HepG2 (cell line): ENCODE results near the gene MED4. TPM values are rescaled to one million over a fixed set of nuclear protein-coding genes. Genes with fewer than 3 reads are reported as not detected.
A peak's percentile ranks its signal among the peaks of the same experiment; 100 is the strongest.

Experiments used
- KDM5B ChIP-seq: sonication (generic); formaldehyde crosslinking; IDR thresholded peaks from 2 replicates; pipeline ENCODE4 v1.4.0; 2020; ENCODE audit warnings: missing genetic modification reagents, mild to moderate bottlenecking, borderline replicate concordance
- KLF11 ChIP-seq: IDR thresholded peaks from 2 replicates; pipeline ENCODE4 v1.6.1; 2016; ENCODE audit warnings: missing compliant biosample characterization
- NFKBIZ ChIP-seq: IDR thresholded peaks from 2 replicates; pipeline ENCODE4 v1.6.1; 2018; ENCODE audit warnings: missing genetic modification reagents, missing compliant biosample characterization
- NFRKB ChIP-seq: fragments of 450-650 bp; IDR thresholded peaks from 2 replicates; pipeline ENCODE4 v1.6.1; 2017
- SNAI1 ChIP-seq: sonication (generic); formaldehyde crosslinking; IDR thresholded peaks from 2 replicates; pipeline ENCODE4 v1.5.0; 2020; ENCODE audit warnings: mild to moderate bottlenecking, missing genetic modification reagents, borderline replicate concordance
- TBX3 ChIP-seq: fragments of 450-650 bp; IDR thresholded peaks from 2 replicates; pipeline ENCODE4 v1.6.1; 2017; ENCODE audit warnings: antibody characterized with exemption, mild to moderate bottlenecking, inconsistent platforms, borderline replicate concordance
- TEAD3 ChIP-seq: optimal IDR thresholded peaks from 2 replicates; pipeline ENCODE3; 2016; ENCODE audit warnings: borderline replicate concordance
- ZBTB21 ChIP-seq: sonication (generic); formaldehyde crosslinking; IDR thresholded peaks from 2 replicates; pipeline ENCODE4 v1.4.0; 2020; ENCODE audit warnings: missing genetic modification reagents
- ZMAT3 ChIP-seq: sonication (generic); formaldehyde crosslinking; conservative IDR thresholded peaks from 2 replicates; pipeline ENCODE4 v1.7.0; 2021; ENCODE audit warnings: missing genetic modification reagents
- ZNF207 ChIP-seq: fragments of 450-650 bp; IDR thresholded peaks from 2 replicates; pipeline ENCODE4 v1.6.1; 2016; ENCODE audit warnings: antibody characterized with exemption, borderline replicate concordance
- ZNF337 ChIP-seq: sonication (generic); formaldehyde crosslinking; IDR thresholded peaks from 2 replicates; pipeline ENCODE4 v1.5.1; 2020; ENCODE audit warnings: missing genetic modification reagents, low read depth, mild to moderate bottlenecking, borderline replicate concordance
- ZNF34 ChIP-seq: sonication (generic); formaldehyde crosslinking; IDR thresholded peaks from 2 replicates; pipeline ENCODE4 v1.4.0; 2020; ENCODE audit warnings: mild to moderate bottlenecking, missing genetic modification reagents, borderline replicate concordance
- ZNF546 ChIP-seq: sonication (generic); formaldehyde crosslinking; conservative IDR thresholded peaks from 2 replicates; pipeline ENCODE4 v1.8.1; 2023; ENCODE audit warnings: mild to moderate bottlenecking, missing genetic modification reagents
- ZNF749 ChIP-seq: sonication (generic); formaldehyde crosslinking; IDR thresholded peaks from 2 replicates; pipeline ENCODE4 v1.8.0; 2022; ENCODE audit warnings: mild to moderate bottlenecking, missing genetic modification reagents, moderate library complexity, borderline replicate concordance
- polyA plus RNA-seq, 8 experiments: library from polyadenylated mRNA; depleted of rRNA in 3 of 8; stranded (reverse) in 7 of 8; unstranded in 1 of 8; fragments of >200 nt; fragmentation: Illumina TruSeq in 4 of 8; extraction: Trizol in 4 of 8; gene quantifications; 2 replicates each; pipeline versions ENCODE4 v1.2.1 to v1.2.3, GENCODE V29; 2011 to 2016; ENCODE audit warnings: low read depth in 4 of 8, missing spikeins in 1 of 8, mixed read lengths in 1 of 8; ENCODE audit not compliant: insufficient read depth in 1 of 8
- total RNA-seq, 5 experiments: library from RNA; depleted of rRNA; stranded (reverse); fragments of >200 nt; fragmentation: Illumina TruSeq; extraction: Trizol; gene quantifications; 2 replicates each; pipeline ENCODE4 v1.2.3, GENCODE V29; 2016; ENCODE audit warnings: low read depth in 1 of 5
- TF ChIP-seq, protein P1 (sequence below): sonication (generic); formaldehyde crosslinking; IDR thresholded peaks from 2 replicates; pipeline ENCODE4 v1.4.0; 2020; ENCODE audit warnings: mild to moderate bottlenecking, missing genetic modification reagents
- TF ChIP-seq, protein P2 (sequence below): sonication (generic); formaldehyde crosslinking; IDR thresholded peaks from 2 replicates; pipeline ENCODE4 v1.4.0; 2020; ENCODE audit warnings: missing genetic modification reagents, borderline replicate concordance
- TF ChIP-seq, protein P3 (sequence below): sonication (generic); formaldehyde crosslinking; IDR thresholded peaks from 2 replicates; pipeline ENCODE4 v1.5.0; 2020; ENCODE audit warnings: missing genetic modification reagents, mild to moderate bottlenecking, borderline replicate concordance

MED4 gene
- total and polyA plus RNA-seq, 2 of the 13 experiments (the other 11 are each of a cell fraction or from before 2014, with no cell fraction given): 49.4 to 57.8 TPM

DNA sequence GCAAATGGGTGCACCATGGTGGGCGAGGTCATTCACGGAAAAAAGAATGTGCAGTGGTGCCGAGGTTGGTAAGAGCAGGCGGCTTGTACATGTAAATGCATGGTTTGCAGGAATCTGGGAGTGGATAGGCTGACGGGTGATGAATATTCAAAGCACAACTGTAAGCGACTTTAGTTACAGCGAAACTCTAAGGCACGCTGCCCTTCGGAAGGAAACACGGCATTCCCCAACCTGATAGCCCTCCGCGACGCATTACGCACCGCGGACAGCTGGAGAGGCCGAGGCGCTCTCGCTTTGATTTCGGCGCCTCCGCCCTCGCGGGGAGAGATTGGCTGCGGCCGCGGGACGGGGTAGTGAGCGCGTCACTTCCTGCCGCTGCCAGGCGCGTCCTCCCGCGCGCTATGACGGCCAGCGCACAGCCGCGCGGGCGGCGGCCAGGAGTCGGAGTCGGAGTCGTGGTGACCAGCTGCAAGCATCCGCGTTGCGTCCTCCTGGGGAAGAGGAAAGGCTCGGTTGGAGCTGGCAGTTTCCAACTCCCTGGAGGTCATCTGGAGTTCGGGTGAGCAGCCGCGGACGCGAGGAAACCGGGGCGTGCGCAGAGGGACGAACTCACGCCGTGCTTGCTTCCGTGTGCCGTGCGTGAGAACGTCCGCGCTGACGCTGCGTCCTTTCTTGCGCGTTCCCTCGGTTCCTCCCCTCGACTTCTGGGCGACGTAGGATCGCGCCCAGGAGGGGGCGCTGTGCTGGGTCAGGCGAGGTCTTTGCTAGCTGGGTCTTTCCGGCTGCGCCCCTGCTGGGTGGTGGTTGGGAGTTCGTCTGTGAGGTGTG, 57.3 kb downstream of the MED4 start, which contains the start of gene NUDT15 (continued):
- TF ChIP-seq, protein P1, sequence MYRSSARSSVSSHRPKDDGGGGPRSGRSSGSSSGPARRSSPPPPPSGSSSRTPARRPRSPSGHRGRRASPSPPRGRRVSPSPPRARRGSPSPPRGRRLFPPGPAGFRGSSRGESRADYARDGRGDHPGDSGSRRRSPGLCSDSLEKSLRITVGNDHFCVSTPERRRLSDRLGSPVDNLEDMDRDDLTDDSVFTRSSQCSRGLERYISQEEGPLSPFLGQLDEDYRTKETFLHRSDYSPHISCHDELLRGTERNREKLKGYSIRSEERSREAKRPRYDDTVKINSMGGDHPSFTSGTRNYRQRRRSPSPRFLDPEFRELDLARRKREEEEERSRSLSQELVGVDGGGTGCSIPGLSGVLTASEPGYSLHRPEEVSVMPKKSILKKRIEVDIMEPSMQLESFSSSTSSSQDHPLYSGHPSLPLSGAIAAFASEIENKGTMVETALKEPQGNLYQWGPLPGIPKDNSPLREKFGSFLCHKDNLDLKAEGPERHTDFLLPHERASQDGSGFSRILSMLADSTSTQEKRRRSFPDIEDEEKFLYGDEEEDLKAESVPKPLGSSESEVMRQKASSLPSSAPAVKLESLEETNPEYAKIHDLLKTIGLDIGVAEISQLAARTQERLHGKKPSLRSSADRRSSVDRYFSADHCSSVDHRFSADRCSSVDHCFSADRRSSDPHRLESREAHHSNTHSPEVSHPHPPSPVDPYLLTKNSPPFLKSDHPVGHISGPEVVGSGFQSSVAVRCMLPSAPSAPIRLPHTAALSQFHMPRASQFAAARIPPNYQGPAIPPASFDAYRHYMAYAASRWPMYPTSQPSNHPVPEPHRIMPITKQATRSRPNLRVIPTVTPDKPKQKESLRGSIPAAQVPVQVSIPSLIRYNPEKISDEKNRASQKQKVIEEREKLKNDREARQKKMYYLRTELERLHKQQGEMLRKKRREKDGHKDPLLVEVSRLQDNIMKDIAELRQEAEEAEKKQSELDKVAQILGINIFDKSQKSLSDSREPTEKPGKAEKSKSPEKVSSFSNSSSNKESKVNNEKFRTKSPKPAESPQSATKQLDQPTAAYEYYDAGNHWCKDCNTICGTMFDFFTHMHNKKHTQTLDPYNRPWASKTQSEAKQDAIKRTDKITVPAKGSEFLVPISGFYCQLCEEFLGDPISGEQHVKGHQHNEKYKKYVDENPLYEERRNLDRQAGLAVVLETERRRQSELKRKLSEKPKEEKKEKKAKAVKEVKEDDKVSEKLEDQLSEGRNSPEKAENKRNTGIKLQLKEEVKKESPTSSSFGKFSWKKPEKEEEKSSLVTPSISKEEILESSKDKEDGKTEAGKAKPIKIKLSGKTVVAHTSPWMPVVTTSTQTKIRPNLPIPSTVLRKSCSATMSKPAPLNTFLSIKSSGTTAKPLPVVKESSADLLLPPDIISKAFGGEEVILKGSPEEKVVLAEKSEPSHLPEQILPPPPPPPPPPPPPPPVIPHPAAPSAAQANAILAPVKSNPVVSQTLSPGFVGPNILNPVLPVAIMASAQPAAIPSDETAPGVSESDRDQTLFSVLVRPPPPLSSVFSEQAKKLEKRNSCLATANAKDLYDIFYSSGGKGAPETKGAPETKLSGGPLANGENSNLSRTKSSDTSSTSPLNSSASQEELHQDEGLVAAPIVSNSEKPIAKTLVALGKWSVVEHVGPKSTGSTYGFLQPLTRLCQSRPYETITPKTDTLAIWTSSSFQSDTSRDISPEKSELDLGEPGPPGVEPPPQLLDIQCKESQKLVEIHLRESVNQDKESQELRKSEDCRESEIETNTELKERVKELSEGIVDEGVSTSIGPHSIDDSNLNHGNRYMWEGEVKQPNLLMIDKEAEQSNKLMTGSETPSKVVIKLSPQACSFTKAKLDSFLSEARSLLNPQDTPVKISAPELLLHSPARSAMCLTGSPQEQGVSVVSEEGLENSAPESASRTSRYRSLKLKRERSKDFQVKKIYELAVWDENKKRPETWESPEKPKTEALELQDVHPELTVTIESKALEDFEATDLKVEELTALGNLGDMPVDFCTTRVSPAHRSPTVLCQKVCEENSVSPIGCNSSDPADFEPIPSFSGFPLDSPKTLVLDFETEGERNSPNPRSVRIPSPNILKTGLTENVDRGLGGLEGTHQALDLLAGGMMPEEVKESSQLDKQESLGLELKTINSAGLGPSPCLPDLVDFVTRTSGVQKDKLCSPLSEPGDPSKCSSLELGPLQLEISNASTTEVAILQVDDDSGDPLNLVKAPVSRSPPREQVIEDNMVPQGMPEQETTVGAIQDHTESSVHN (CRISPR knock-in tag): peak; percentile 83
- TF ChIP-seq, protein P2, sequence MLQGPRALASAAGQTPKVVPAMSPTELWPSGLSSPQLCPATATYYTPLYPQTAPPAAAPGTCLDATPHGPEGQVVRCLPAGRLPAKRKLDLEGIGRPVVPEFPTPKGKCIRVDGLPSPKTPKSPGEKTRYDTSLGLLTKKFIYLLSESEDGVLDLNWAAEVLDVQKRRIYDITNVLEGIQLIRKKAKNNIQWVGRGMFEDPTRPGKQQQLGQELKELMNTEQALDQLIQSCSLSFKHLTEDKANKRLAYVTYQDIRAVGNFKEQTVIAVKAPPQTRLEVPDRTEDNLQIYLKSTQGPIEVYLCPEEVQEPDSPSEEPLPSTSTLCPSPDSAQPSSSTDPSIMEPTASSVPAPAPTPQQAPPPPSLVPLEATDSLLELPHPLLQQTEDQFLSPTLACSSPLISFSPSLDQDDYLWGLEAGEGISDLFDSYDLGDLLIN (CRISPR knock-in tag): no peak; the same call in 1 of the 2 replicates
- TF ChIP-seq ZNF546 (peak; percentile 94), NFKBIZ (CRISPR knock-in tag) (peak; percentile 43; the same call in 1 of the 2 replicates), NFRKB (no peak), ZNF749 (CRISPR knock-in tag) (peak; percentile 95), ZNF34 (peak; percentile 94; the same call in 1 of the 2 replicates), SNAI1 (CRISPR knock-in tag) (peak; percentile 82; the same call in 1 of the 2 replicates), KLF11 (CRISPR knock-in tag) (no peak), ZBTB21 (CRISPR knock-in tag) (peak; percentile 66; the same call in 1 of the 2 replicates), ZNF207 (no peak), ZNF337 (CRISPR knock-in tag) (peak; percentile 81; the same call in 1 of the 2 replicates), ZMAT3 (CRISPR knock-in tag) (peak; percentile 85; the same call in 1 of the 2 replicates), KDM5B (CRISPR knock-in tag) (peak; percentile 93), TEAD3 (peak; percentile 70), TBX3 (peak; percentile 51; the same call in 1 of the 2 replicates)
- TF ChIP-seq, protein P3, sequence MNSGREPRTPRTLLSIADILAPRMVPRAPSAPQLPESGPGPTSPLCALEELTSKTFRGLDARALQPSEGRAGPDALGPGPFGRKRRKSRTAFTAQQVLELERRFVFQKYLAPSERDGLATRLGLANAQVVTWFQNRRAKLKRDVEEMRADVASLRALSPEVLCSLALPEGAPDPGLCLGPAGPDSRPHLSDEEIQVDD: no peak
